Uterus (tissue), 4 donors: ENCODE results near the gene UST. TPM values are rescaled to one million over a fixed set of nuclear protein-coding genes. Genes with fewer than 3 reads are reported as not detected.

Source experiments
- DNase-seq, 2 donors: peaks; one replicate each; pipeline ENCODE4 v3.0.0-alpha.2; 2019 to 2020
- H3K27ac ChIP-seq, 2 donors: fragments of 200-600 bp; sonication (generic); 1 replicate in 1 of 2; 2 replicates in 1 of 2; pipeline ENCODE4 v1.5.1; 2016 to 2018
- H3K27me3 ChIP-seq, 2 donors: fragments of 200-600 bp; sonication (generic); one replicate each; pipeline ENCODE4 v1.5.1; 2018 to 2019; ENCODE audit warnings: control low read depth in 1 of 2
- H3K36me3 ChIP-seq, 2 donors: fragments of 200-600 bp; sonication (generic); one replicate each; pipeline ENCODE4 v1.5.1; 2019; ENCODE audit warnings: control low read depth in 1 of 2
- H3K4me1 ChIP-seq, 2 donors: fragments of 200-600 bp; sonication (generic); one replicate each; pipeline ENCODE4 v1.5.1; 2018 to 2019; ENCODE audit warnings: control low read depth in 1 of 2
- H3K4me3 ChIP-seq, 2 donors: fragments of 200-600 bp; sonication (generic); 1 replicate in 1 of 2; 2 replicates in 1 of 2; pipeline ENCODE4 v1.5.1; 2018 to 2019; ENCODE audit warnings: mild to moderate bottlenecking in 1 of 2
- H3K9me3 ChIP-seq, 2 donors: fragments of 200-600 bp; sonication (generic); one replicate each; pipeline ENCODE4 v1.5.1; 2019; ENCODE audit warnings: control low read depth in 1 of 2
- CTCF ChIP-seq, 4 experiments: fragments of 200-600 bp in 2 of 4; fragments of 450-650 bp in 2 of 4; sonication (generic) in 2 of 4; IDR thresholded peaks; one replicate each; pipeline ENCODE4 v1.5.1; 2016 to 2019; ENCODE audit warnings: antibody characterized with exemption in 4 of 4, mild to moderate bottlenecking in 2 of 4, moderate library complexity in 1 of 4
- POLR2A ChIP-seq, 2 donors: fragments of 450-650 bp; IDR thresholded peaks; one replicate each; pipeline ENCODE4 v1.6.1; 2016; ENCODE audit warnings: antibody characterized with exemption in 2 of 2, mild to moderate bottlenecking in 1 of 2, moderate library complexity in 1 of 2
- intact Hi-C: fragments of 100-400 bp; cut with DNase I; formaldehyde crosslinking; loops from one replicate; pipeline ENCODE4 v1.15.1; 2023; ENCODE audit warnings: low total_unique reads
- total RNA-seq, 4 donors: library from RNA; depleted of rRNA in 3 of 4; stranded (reverse); fragments of >200 nt in 3 of 4; gene quantifications; one replicate each; pipeline versions ENCODE4 v1.1.0 to v1.2.4, GENCODE V29; 2014 to 2023
- donor health status: DM: yes; HTN: yes; CAD: no.

The UST gene
- total RNA-seq, 4 donors from 2014 or later = 6.1 to 23.2 (median 17.2) TPM

- Histone ChIP-seq H3K4me1 (peaks cover 0 to 7% of the 10 kb centered on the region in 2 donors), H3K36me3 (no peaks in the 10 kb centered on the region), H3K27ac (no peak overlapping the region), H3K27me3 (no peaks in the 10 kb centered on the region), H3K9me3 (no peaks in the 10 kb centered on the region), H3K4me3 (no peak overlapping the region)
- TF ChIP-seq POLR2A (IDR thresholded peaks at IDR 0.05) (no peak), CTCF (IDR thresholded peaks at IDR 0.05) (no peak)
- peak; percentile 44 to 61 for DNase-seq
- intact Hi-C loops = no loop called here
Measured at GRCh38 chr6:148898376-148899014, 151.7 kb downstream of the UST start.

- Histone ChIP-seq H3K4me3 (no peak overlapping the region), H3K27ac (no peak overlapping the region), H3K4me1 (no peaks in the 10 kb centered on the region), H3K27me3 (no peaks in the 10 kb centered on the region), H3K36me3 (no peaks in the 10 kb centered on the region), H3K9me3 (no peaks in the 10 kb centered on the region)
- TF ChIP-seq POLR2A (IDR thresholded peaks at IDR 0.05) (no peak), CTCF (IDR thresholded peaks at IDR 0.05) (no peak)
- intact Hi-C loops = no loop called here
- DNase-seq = no peak
Measured at GRCh38 chr6:148904896-148905870, 158.4 kb downstream of the UST start.

- H3K9me3 ChIP-seq = no peaks in the 10 kb centered on the region
- H3K36me3 ChIP-seq = no peaks in the 10 kb centered on the region
- H3K4me1 ChIP-seq = no peaks in the 10 kb centered on the region
- intact Hi-C loops = no loop called here
- H3K27ac ChIP-seq = no peak overlapping the region
- TF ChIP-seq CTCF (IDR thresholded peaks at IDR 0.05) = no peak
- TF ChIP-seq POLR2A (IDR thresholded peaks at IDR 0.05) = no peak
- no peak for DNase-seq
- H3K27me3 ChIP-seq = no peaks in the 10 kb centered on the region
- H3K4me3 ChIP-seq = no peak overlapping the region
Measured at GRCh38 chr6:148905901-148906300, 159.1 kb downstream of the UST start.

- Histone ChIP-seq H3K36me3 (no peaks in the 10 kb centered on the region), H3K27me3 (no peaks in the 10 kb centered on the region), H3K27ac (no peak overlapping the region), H3K4me1 (no peaks in the 10 kb centered on the region), H3K9me3 (no peaks in the 10 kb centered on the region), H3K4me3 (no peak overlapping the region)
- DNase-seq = no peak
- no peak for TF ChIP-seq POLR2A (IDR thresholded peaks at IDR 0.05)
- TF ChIP-seq CTCF (IDR thresholded peaks at IDR 0.05) = no peak
- intact Hi-C loops = no loop called here
Measured at GRCh38 chr6:148906386-148906785, 159.6 kb downstream of the UST start.

GRCh38 chr6:148907573-148907972 lies 160.7 kb downstream of the UST start:
- no peaks in the 10 kb centered on the region for H3K9me3 ChIP-seq
- no peak overlapping the region for H3K27ac ChIP-seq
- DNase-seq = no peak
- no peaks in the 10 kb centered on the region for H3K4me1 ChIP-seq
- no peaks in the 10 kb centered on the region for H3K36me3 ChIP-seq
- intact Hi-C loops = no loop called here
- no peaks in the 10 kb centered on the region for H3K27me3 ChIP-seq
- H3K4me3 ChIP-seq = no peak overlapping the region
- TF ChIP-seq POLR2A (IDR thresholded peaks at IDR 0.05) = no peak
- no peak for TF ChIP-seq CTCF (IDR thresholded peaks at IDR 0.05)
